Keratinocyte (primary cell): ENCODE results near the gene CRTC1. TPM values are rescaled to one million over a fixed set of nuclear protein-coding genes. Genes with fewer than 3 reads are reported as not detected.

Source experiments
- DNase-seq: peaks from one replicate; pipeline ENCODE4 v3.0.0-alpha.2; 2011; ENCODE audit warnings: low read depth, missing footprints, low spot score
- FAIRE-seq: peaks from 2 replicates; lab custom pipeline; 2011; peaks lifted over from hg19 to GRCh38; lab: Jason Lieb, UNC
- H2AFZ ChIP-seq: 2 replicates; pipeline ENCODE4 v1.6.0; 2012; ENCODE audit warnings: low read length, control low read depth, inconsistent platforms; ENCODE audit not compliant: control insufficient read depth
- H3K27ac ChIP-seq: 2 replicates; pipeline ENCODE4 v1.5.1; 2011; ENCODE audit warnings: low read length; ENCODE audit not compliant: control insufficient read depth, insufficient read depth
- H3K27me3 ChIP-seq: 3 replicates; pipeline ENCODE4 v1.6.0; 2011; ENCODE audit warnings: low read length; ENCODE audit not compliant: control insufficient read depth, insufficient read depth; ENCODE audit errors: extremely low read depth
- H3K36me3 ChIP-seq, 2 experiments: 2 replicates in 1 of 2; 3 replicates in 1 of 2; pipeline ENCODE4 v1.5.1; 2011; ENCODE audit warnings: low read length in 2 of 2, mild to moderate bottlenecking in 1 of 2; ENCODE audit not compliant: control insufficient read depth in 2 of 2, insufficient read depth in 2 of 2; ENCODE audit errors: extremely low read depth in 1 of 2
- H3K4me1 ChIP-seq: 3 replicates; pipeline ENCODE4 v1.5.1; 2011; ENCODE audit warnings: low read length; ENCODE audit not compliant: control insufficient read depth, insufficient read depth; ENCODE audit errors: extremely low read depth
- H3K4me2 ChIP-seq: 3 replicates; pipeline ENCODE4 v1.6.0; 2011; ENCODE audit warnings: low read depth, low read length; ENCODE audit not compliant: control insufficient read depth, insufficient read depth; ENCODE audit errors: extremely low read depth
- H3K4me3 ChIP-seq, 3 experiments: fragments of 200-600 bp in 1 of 3; sonication (generic) in 1 of 3; 2 replicates in 2 of 3; 3 replicates in 1 of 3; pipeline ENCODE4 v1.5.1; 2011 to 2016; ENCODE audit warnings: low read length in 3 of 3, mild to moderate bottlenecking in 3 of 3, control low read depth in 2 of 3, inconsistent platforms in 1 of 3, low read depth in 1 of 3, mixed read lengths in 1 of 3, mixed run types in 1 of 3, moderate library complexity in 1 of 3; ENCODE audit not compliant: control insufficient read depth in 2 of 3, insufficient read depth in 2 of 3; ENCODE audit errors: extremely low read depth in 1 of 3
- H3K79me2 ChIP-seq: 2 replicates; pipeline ENCODE4 v1.6.0; 2012; ENCODE audit warnings: low read length; ENCODE audit not compliant: control insufficient read depth, insufficient read depth
- H3K9ac ChIP-seq: 3 replicates; pipeline ENCODE4 v1.6.0; 2011; ENCODE audit warnings: low read length; ENCODE audit not compliant: control insufficient read depth, insufficient read depth; ENCODE audit errors: extremely low read depth
- H3K9me1 ChIP-seq: 3 replicates; pipeline ENCODE4 v1.6.0; 2011; ENCODE audit warnings: low read length; ENCODE audit not compliant: control insufficient read depth, insufficient read depth; ENCODE audit errors: extremely low read depth
- H3K9me3 ChIP-seq: 2 replicates; pipeline ENCODE4 v1.5.1; 2012; ENCODE audit warnings: low read depth, low read length; ENCODE audit not compliant: control insufficient read depth
- H4K20me1 ChIP-seq: 3 replicates; pipeline ENCODE4 v1.6.0; 2011; ENCODE audit warnings: low read length; ENCODE audit not compliant: control insufficient read depth, insufficient read depth; ENCODE audit errors: extremely low read depth
- EZH2 ChIP-seq: IDR thresholded peaks from one replicate; pipeline ENCODE4 v1.6.1; 2012; ENCODE audit warnings: inconsistent platforms, mild to moderate bottlenecking, low read length, moderate library complexity
- dilution Hi-C: fragments of 300-500 bp; cut with MboI; formaldehyde crosslinking; loops from one replicate; pipeline ENCODE4 v1.7.0; 2020; ENCODE audit warnings: low sequenced_read_pairs; ENCODE audit not compliant: extremely low pct_ligation_motif_present
- polyA plus RNA-seq, 5 experiments: library from polyadenylated mRNA; depleted of rRNA in 3 of 5; stranded (reverse) in 3 of 5; stranded (forward) in 1 of 5; unstranded in 1 of 5; fragments of >200 nt; gene quantifications; 1 replicate in 1 of 5; 2 replicates in 3 of 5; 3 replicates in 1 of 5; pipeline versions ENCODE4 v1.2.1 to v1.2.3, GENCODE V29; 2011 to 2012; ENCODE audit warnings: missing spikeins in 2 of 5, low read depth in 1 of 5, low replicate concordance in 1 of 5
- TF ChIP-seq, protein P1 (sequence below), 3 experiments: IDR thresholded peaks in 1 of 3; conservative IDR thresholded peaks in 1 of 3; optimal IDR thresholded peaks in 1 of 3; 2 replicates in 2 of 3; 3 replicates in 1 of 3; pipeline versions ENCODE3 to v1.5.1; 2011; ENCODE audit warnings: low read length in 3 of 3, mild to moderate bottlenecking in 3 of 3, moderate library complexity in 2 of 3, control low read depth in 1 of 3, inconsistent platforms in 1 of 3; ENCODE audit not compliant: insufficient read depth in 2 of 3; ENCODE audit errors: extremely low read depth in 1 of 3

The CRTC1 gene
- polyA plus RNA-seq, 1 donor (not counting 4 experiments of a cell fraction or from before 2014, with no cell fraction given) = 0.54 TPM

DNA sequence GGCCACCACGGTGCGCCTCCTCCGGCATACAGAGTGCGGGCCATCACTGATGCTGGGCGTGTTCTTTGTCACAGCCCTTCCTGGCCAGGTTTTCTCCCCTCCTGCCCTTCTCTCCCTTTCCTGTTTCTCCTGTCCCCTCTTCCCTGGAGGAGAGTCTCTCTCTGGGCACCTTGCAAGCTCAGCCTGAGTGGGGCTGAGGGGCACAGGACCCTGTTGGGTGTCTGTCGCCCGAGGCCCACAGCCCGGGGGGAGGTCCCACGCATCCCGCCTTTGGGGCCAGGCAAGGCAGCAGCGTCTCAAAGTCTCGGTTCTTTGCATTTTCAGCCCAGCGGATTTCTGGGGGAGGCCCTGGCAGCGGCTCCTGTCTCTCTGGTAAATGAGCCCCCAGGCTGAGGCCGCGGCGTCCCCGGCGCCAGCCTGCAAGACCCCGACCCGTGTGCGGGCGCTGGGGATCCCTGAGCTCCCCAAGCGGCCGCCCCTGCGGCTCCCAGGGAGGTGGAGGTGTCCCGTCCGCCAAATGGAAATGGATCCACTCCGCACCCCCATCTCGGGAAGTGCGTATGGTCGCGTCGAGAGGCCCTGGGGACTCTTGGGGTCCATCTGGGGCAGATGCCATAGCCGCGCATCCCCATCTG lies 60.4 kb downstream of the CRTC1 start:
- Histone ChIP-seq H3K79me2 (no peaks in the 10 kb centered on the region), H3K9me3 (no peaks in the 10 kb centered on the region), H3K27ac (no peak overlapping the region), H3K27me3 (no peaks in the 10 kb centered on the region), H2AFZ (no peak overlapping the region), H3K4me2 (no peak overlapping the region), H3K9ac (no peak overlapping the region), H3K4me1 (no peaks in the 10 kb centered on the region), H3K36me3 (no peaks in the 10 kb centered on the region), H3K4me3 (no peak overlapping the region), H3K9me1 (no peaks in the 10 kb centered on the region), H4K20me1 (no peaks in the 10 kb centered on the region)
- no peak for FAIRE-seq
- TF ChIP-seq EZH2 = no peak
- TF ChIP-seq, protein P1, sequence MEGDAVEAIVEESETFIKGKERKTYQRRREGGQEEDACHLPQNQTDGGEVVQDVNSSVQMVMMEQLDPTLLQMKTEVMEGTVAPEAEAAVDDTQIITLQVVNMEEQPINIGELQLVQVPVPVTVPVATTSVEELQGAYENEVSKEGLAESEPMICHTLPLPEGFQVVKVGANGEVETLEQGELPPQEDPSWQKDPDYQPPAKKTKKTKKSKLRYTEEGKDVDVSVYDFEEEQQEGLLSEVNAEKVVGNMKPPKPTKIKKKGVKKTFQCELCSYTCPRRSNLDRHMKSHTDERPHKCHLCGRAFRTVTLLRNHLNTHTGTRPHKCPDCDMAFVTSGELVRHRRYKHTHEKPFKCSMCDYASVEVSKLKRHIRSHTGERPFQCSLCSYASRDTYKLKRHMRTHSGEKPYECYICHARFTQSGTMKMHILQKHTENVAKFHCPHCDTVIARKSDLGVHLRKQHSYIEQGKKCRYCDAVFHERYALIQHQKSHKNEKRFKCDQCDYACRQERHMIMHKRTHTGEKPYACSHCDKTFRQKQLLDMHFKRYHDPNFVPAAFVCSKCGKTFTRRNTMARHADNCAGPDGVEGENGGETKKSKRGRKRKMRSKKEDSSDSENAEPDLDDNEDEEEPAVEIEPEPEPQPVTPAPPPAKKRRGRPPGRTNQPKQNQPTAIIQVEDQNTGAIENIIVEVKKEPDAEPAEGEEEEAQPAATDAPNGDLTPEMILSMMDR (optimal IDR thresholded peaks at IDR 0.05 in 1 of 3, IDR thresholded peaks at IDR 0.05 in 1 of 3, conservative IDR thresholded peaks at IDR 0.05 in 1 of 3; ENCODE audit: extremely low read depth in 1 of 3, insufficient read depth in 2 of 3, low read length in 3 of 3) = no peak
- DNase-seq = no peak
- dilution Hi-C loops = no loop called here

DNA sequence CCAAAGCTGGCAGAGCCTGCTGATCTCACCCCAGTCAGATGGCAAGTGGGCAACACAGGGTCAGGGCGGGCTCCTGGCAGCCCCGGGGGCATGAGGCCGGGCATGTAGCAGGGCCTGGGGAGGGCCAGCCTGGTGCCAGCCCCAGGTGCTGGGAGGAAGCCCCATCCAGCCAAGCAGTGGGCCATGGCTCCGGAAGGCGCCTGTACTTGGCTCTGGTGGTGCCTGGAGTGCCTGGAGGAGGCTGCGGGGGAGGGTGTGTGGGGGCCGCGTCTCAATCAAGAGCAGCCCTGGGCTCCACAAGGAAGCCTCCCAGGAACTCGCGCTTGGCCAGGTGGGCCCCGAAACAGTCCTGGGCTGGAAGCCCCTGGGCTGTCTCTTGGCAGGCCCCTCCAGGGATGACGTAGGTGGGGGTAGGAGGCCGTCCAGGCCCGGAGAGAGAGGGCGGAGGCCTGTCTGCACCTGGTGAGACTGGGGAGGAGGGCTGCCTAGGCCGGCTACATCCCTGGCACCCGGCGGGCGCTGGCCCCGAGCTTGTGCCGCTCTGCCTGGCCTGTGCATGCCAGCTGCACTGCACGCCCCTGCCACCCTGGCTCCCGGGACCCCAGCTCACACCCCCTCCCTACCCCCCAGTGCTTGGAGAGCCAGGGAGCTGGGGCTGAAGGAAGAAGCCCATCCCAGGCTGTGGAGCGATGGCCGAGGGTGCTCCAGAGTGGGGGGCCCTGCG lies 61.7 kb downstream of the CRTC1 start:
- H3K4me2 ChIP-seq = no peak overlapping the region
- H3K79me2 ChIP-seq = no peaks in the 10 kb centered on the region
- H2AFZ ChIP-seq = no peak overlapping the region
- no peaks in the 10 kb centered on the region for H3K36me3 ChIP-seq
- no peaks in the 10 kb centered on the region for H3K9me1 ChIP-seq
- peaks cover under 1% of the 10 kb centered on the region for H3K4me1 ChIP-seq
- no peak overlapping the region for H3K4me3 ChIP-seq
- DNase-seq (no peak), FAIRE-seq (no peak)
- H3K27ac ChIP-seq = no peak overlapping the region
- dilution Hi-C loops = no loop called here
- no peaks in the 10 kb centered on the region for H3K27me3 ChIP-seq
- no peak overlapping the region for H3K9ac ChIP-seq
- TF ChIP-seq, protein P1 (optimal IDR thresholded peaks at IDR 0.05 in 1 of 3, IDR thresholded peaks at IDR 0.05 in 1 of 3, conservative IDR thresholded peaks at IDR 0.05 in 1 of 3; ENCODE audit: extremely low read depth in 1 of 3, insufficient read depth in 2 of 3, low read length in 3 of 3) = no peak
- TF ChIP-seq EZH2 = no peak
- H3K9me3 ChIP-seq = no peaks in the 10 kb centered on the region
- H4K20me1 ChIP-seq = no peaks in the 10 kb centered on the region
